ENCODE measurements around the gene RAPGEF5. TPM values are rescaled to one million over a fixed set of nuclear protein-coding genes. Genes with fewer than 3 reads are reported as not detected.

The RAPGEF5 gene
- total RNA-seq, 1 donor, result 1.5 TPM

- TF ChIP-seq CTCF (IDR thresholded peaks at IDR 0.05; ENCODE audit: insufficient read depth, low read length), result no peak
- no peak for DNase-seq (ENCODE audit: low read depth)
- no peak overlapping the region for H3K4me3 ChIP-seq (ENCODE audit: low read depth, low read length)
These were observed 173.3 kb downstream of the RAPGEF5 start for GRCh38 chr7:22183522-22184280.

GRCh38 chr7:22182149-22182548 lies 174.8 kb downstream of the RAPGEF5 start:
- no peak overlapping the region for H3K4me3 ChIP-seq (ENCODE audit: low read depth, low read length)
- DNase-seq (ENCODE audit: low read depth), result no peak
- no peak for TF ChIP-seq CTCF (IDR thresholded peaks at IDR 0.05; ENCODE audit: insufficient read depth, low read length)

GRCh38 chr7:22181663-22182062 lies 175.3 kb downstream of the RAPGEF5 start:
- no peak for DNase-seq (ENCODE audit: low read depth)
- TF ChIP-seq CTCF (IDR thresholded peaks at IDR 0.05; ENCODE audit: insufficient read depth, low read length), result no peak
- no peak overlapping the region for H3K4me3 ChIP-seq (ENCODE audit: low read depth, low read length)

- TF ChIP-seq CTCF (IDR thresholded peaks at IDR 0.05; ENCODE audit: insufficient read depth, low read length), result no peak
- no peak overlapping the region for H3K4me3 ChIP-seq (ENCODE audit: low read depth, low read length)
- DNase-seq (ENCODE audit: low read depth), result peak; percentile 31
These were observed 177.5 kb downstream of the RAPGEF5 start for GRCh38 chr7:22179442-22179879.

GRCh38 chr7:22178735-22179134 lies 178.2 kb downstream of the RAPGEF5 start:
- DNase-seq (ENCODE audit: low read depth), result no peak
- H3K4me3 ChIP-seq (ENCODE audit: low read depth, low read length), result no peak overlapping the region
- TF ChIP-seq CTCF (IDR thresholded peaks at IDR 0.05; ENCODE audit: insufficient read depth, low read length), result no peak

- DNase-seq (ENCODE audit: low read depth), result no peak
- TF ChIP-seq CTCF (IDR thresholded peaks at IDR 0.05; ENCODE audit: insufficient read depth, low read length), result no peak
- no peak overlapping the region for H3K4me3 ChIP-seq (ENCODE audit: low read depth, low read length)
These were observed 180.1 kb downstream of the RAPGEF5 start for GRCh38 chr7:22176791-22177412.
